IMR-90 (cell line): ENCODE data around the gene S100A4.

Experiments used
- CTCF ChIP-seq: conservative IDR thresholded peaks from 2 replicates; pipeline ENCODE4 v1.5.1; 2012; ENCODE audit warnings: mild to moderate bottlenecking, low read depth, low read length, improper control_type of control experiment
- FOS ChIP-seq: fragments of 150-350 bp; IDR thresholded peaks from 2 replicates; pipeline ENCODE4 v1.6.1; 2016; ENCODE audit warnings: low read depth, low read length
- POLR2A ChIP-seq: IDR thresholded peaks from 2 replicates; pipeline ENCODE4 v1.6.1; 2012; ENCODE audit warnings: mild to moderate bottlenecking, low read depth, low read length
- RCOR1 ChIP-seq: IDR thresholded peaks from 2 replicates; pipeline ENCODE4 v1.6.1; 2012; ENCODE audit warnings: mild to moderate bottlenecking, low read length, improper control_type of control experiment; ENCODE audit not compliant: insufficient replicate concordance

- no peak for TF ChIP-seq FOS
- peak; percentile 90 for TF ChIP-seq CTCF
- no peak for TF ChIP-seq RCOR1
- TF ChIP-seq POLR2A, result no peak
These were observed 50.5 kb downstream of the S100A4 start for GRCh38 chr1:153494976-153495535.
